Activated CD8-positive, alpha-beta memory T cell treated with anti-CD3 and anti-CD28 coated beads, Interleukin-2, amount 50 U/mL, for 1 hour (primary cell): ENCODE results near the gene SLC5A12.

ENCODE experiments used
- DNase-seq: peaks from one replicate; pipeline ENCODE4 v3.0.0-alpha.2; 2020; ENCODE audit errors: extremely low read depth

Gene SLC5A12

GRCh38 chr11:26721948-26722475, at the start of gene SLC5A12:
TSS of gene SLC5A12 (minus strand) at chr11:26722060. CDS start at chr11:26721714, 346 bp downstream.
- no peak for DNase-seq

GRCh38 chr11:26769027-26769426, 47.2 kb upstream of the SLC5A12 start:
- DNase-seq = no peak

GRCh38 chr11:26767060-26767459, 45.2 kb upstream of the SLC5A12 start:
- no peak for DNase-seq

- no peak for DNase-seq
Measured at GRCh38 chr11:26765323-26765722, 43.5 kb upstream of the SLC5A12 start.

- no peak for DNase-seq
Measured at GRCh38 chr11:26764825-26765224, 43.0 kb upstream of the SLC5A12 start.

- DNase-seq = no peak
Measured at GRCh38 chr11:26764315-26764714, 42.5 kb upstream of the SLC5A12 start.

GRCh38 chr11:26762089-26762488, 40.2 kb upstream of the SLC5A12 start:
- DNase-seq = no peak

- DNase-seq = no peak
Measured at GRCh38 chr11:26761361-26761809, 39.5 kb upstream of the SLC5A12 start.

GRCh38 chr11:26757995-26758394, 36.1 kb upstream of the SLC5A12 start:
- DNase-seq = no peak

- DNase-seq = no peak
Measured at GRCh38 chr11:26755762-26756161, 33.9 kb upstream of the SLC5A12 start.

GRCh38 chr11:26753723-26754504, 32.1 kb upstream of the SLC5A12 start:
- DNase-seq = no peak

- no peak for DNase-seq
Measured at GRCh38 chr11:26749927-26750326, 28.1 kb upstream of the SLC5A12 start.

- DNase-seq = no peak
Measured at GRCh38 chr11:26743622-26744021, 21.8 kb upstream of the SLC5A12 start.

GRCh38 chr11:26742966-26743365, 21.1 kb upstream of the SLC5A12 start:
- DNase-seq = no peak

- DNase-seq = no peak
Measured at GRCh38 chr11:26741036-26741435, 19.2 kb upstream of the SLC5A12 start.

GRCh38 chr11:26739366-26740073, 17.7 kb upstream of the SLC5A12 start:
- no peak for DNase-seq

- DNase-seq = no peak
Measured at GRCh38 chr11:26734691-26735090, 12.8 kb upstream of the SLC5A12 start.

- no peak for DNase-seq
Measured at GRCh38 chr11:26731084-26731456, 9.2 kb upstream of the SLC5A12 start.

- no peak for DNase-seq
Measured at GRCh38 chr11:26730414-26731083, 8.7 kb upstream of the SLC5A12 start.

- DNase-seq = no peak
Measured at GRCh38 chr11:26729284-26729683, 7.4 kb upstream of the SLC5A12 start.

- no peak for DNase-seq
Measured at GRCh38 chr11:26726960-26727359, 5.1 kb upstream of the SLC5A12 start.

GRCh38 chr11:26719998-26720397, 1.9 kb downstream of the SLC5A12 start:
- DNase-seq = no peak
